ENCODE data around the gene CASZ1.

The CASZ1 gene

GRCh38 chr1:10597492-10598388 is 198.7 kb downstream of the CASZ1 start:
- no peak for DNase-seq (ENCODE audit: low read depth)

- no peak for DNase-seq (ENCODE audit: low read depth)
Measured at GRCh38 chr1:10596780-10597179, 199.7 kb downstream of the CASZ1 start.

GRCh38 chr1:10594595-10595223 is 201.7 kb downstream of the CASZ1 start:
- DNase-seq (ENCODE audit: low read depth) = no peak

GRCh38 chr1:10593750-10594149 is 202.7 kb downstream of the CASZ1 start:
- DNase-seq (ENCODE audit: low read depth) = no peak

- no peak for DNase-seq (ENCODE audit: low read depth)
Measured at GRCh38 chr1:10592373-10592772, 204.1 kb downstream of the CASZ1 start.

- no peak for DNase-seq (ENCODE audit: low read depth)
Measured at GRCh38 chr1:10591010-10591409, 205.4 kb downstream of the CASZ1 start.

GRCh38 chr1:10589074-10589473 is 207.4 kb downstream of the CASZ1 start:
- no peak for DNase-seq (ENCODE audit: low read depth)

- DNase-seq (ENCODE audit: low read depth) = no peak
Measured at GRCh38 chr1:10588640-10589039, 207.8 kb downstream of the CASZ1 start.
